Hepatocyte (in vitro differentiated cells): ENCODE measurements around the gene GNAO1. TPM values are rescaled to one million over a fixed set of nuclear protein-coding genes. Genes with fewer than 3 reads are reported as not detected.

Experiments
- DNase-seq: peaks from one replicate; pipeline ENCODE4 v3.0.0-alpha.2; 2016; ENCODE audit warnings: low spot score
- H2AFZ ChIP-seq: fragments of 200-600 bp; sonication (generic); 2 replicates; pipeline ENCODE4 v1.6.0; 2016; ENCODE audit warnings: antibody characterized with exemption, mild to moderate bottlenecking
- H3K27ac ChIP-seq: fragments of 200-600 bp; sonication (generic); 2 replicates; pipeline ENCODE4 v1.5.1; 2016; ENCODE audit warnings: mild to moderate bottlenecking
- H3K27me3 ChIP-seq: fragments of 200-600 bp; sonication (generic); 2 replicates; pipeline ENCODE4 v1.6.1; 2016
- H3K36me3 ChIP-seq: fragments of 200-600 bp; sonication (generic); replicated peaks from 2 replicates; pipeline ENCODE4 v1.5.1; 2016; ENCODE audit warnings: low read depth; ENCODE audit not compliant: insufficient read depth
- H3K4me1 ChIP-seq: fragments of 200-600 bp; sonication (generic); 2 replicates; pipeline ENCODE4 v1.5.1; 2016; ENCODE audit warnings: mild to moderate bottlenecking, moderate library complexity; ENCODE audit not compliant: insufficient read depth
- H3K4me2 ChIP-seq: fragments of 200-600 bp; sonication (generic); 2 replicates; pipeline ENCODE4 v1.6.0; 2016
- H3K4me3 ChIP-seq: fragments of 200-600 bp; sonication (generic); 2 replicates; pipeline ENCODE4 v1.5.1; 2016; ENCODE audit warnings: mild to moderate bottlenecking
- H3K79me2 ChIP-seq: fragments of 200-600 bp; sonication (generic); 2 replicates; pipeline ENCODE4 v1.6.0; 2017; ENCODE audit warnings: mild to moderate bottlenecking
- H3K9me2 ChIP-seq: fragments of 200-600 bp; sonication (generic); replicated peaks from 2 replicates; pipeline ENCODE4 v1.6.0; 2017; ENCODE audit warnings: mild to moderate bottlenecking; ENCODE audit not compliant: insufficient read depth
- H3K9me3 ChIP-seq: fragments of 200-600 bp; sonication (generic); 2 replicates; pipeline ENCODE4 v1.5.1; 2016; ENCODE audit warnings: low read depth, mild to moderate bottlenecking
- H4K20me1 ChIP-seq: fragments of 200-600 bp; sonication (generic); 2 replicates; pipeline ENCODE4 v1.6.0; 2016; ENCODE audit warnings: mild to moderate bottlenecking; ENCODE audit not compliant: insufficient read depth, poor library complexity, severe bottlenecking
- EZH2 ChIP-seq: fragments of 200-600 bp; sonication (generic); IDR thresholded peaks from 2 replicates; pipeline ENCODE4 v1.6.1; 2016; ENCODE audit warnings: antibody characterized with exemption, mild to moderate bottlenecking, borderline replicate concordance
- EZH2phosphoT487 ChIP-seq: fragments of 200-600 bp; sonication (generic); IDR thresholded peaks from one replicate; pipeline ENCODE4 v1.6.1; 2018; ENCODE audit warnings: antibody characterized with exemption, mild to moderate bottlenecking, low read depth, moderate library complexity; ENCODE audit not compliant: unreplicated experiment, severe bottlenecking
- WGBS: methylation state at CpG from one replicate; pipeline ENCODE4 v1.1.6; 2016; ENCODE audit warnings: low lambda C conversion rate; ENCODE audit errors: missing lambda C conversion rate; 5-methylcytosine and 5-hydroxymethylcytosine counted together
- polyA plus RNA-seq: library from polyadenylated mRNA; unstranded; fragments of >200 nt; fragmentation: Nextera tagmentation; extraction: Ambion mirVana; gene quantifications from 2 replicates; pipeline ENCODE4 v1.2.1, GENCODE V29; 2016
- total RNA-seq: library from RNA; depleted of rRNA; stranded (reverse); fragments of >200 nt; gene quantifications from 2 replicates; pipeline ENCODE4 v1.2.3, GENCODE V29; 2014
- TF ChIP-seq, protein P1 (sequence below): fragments of 200-600 bp; sonication (generic); IDR thresholded peaks from 2 replicates; pipeline ENCODE4 v1.5.1; 2016; ENCODE audit warnings: antibody characterized with exemption, mild to moderate bottlenecking; ENCODE audit not compliant: poor library complexity

The GNAO1 gene
- total and polyA plus RNA-seq, 2 experiments from 2014 or later: 0.77 to 2.2 TPM

- no peak for DNase-seq
- 91% methylated on average over 9 of the region's 9 CpGs for WGBS
Measured at GRCh38 chr16:56324406-56324805, 133.1 kb downstream of the GNAO1 start.

GRCh38 chr16:56325956-56326355, 134.7 kb downstream of the GNAO1 start:
- no peaks in the 10 kb centered on the region for H3K36me3 ChIP-seq
- H3K9me2 ChIP-seq: no peaks in the 10 kb centered on the region
- H3K27ac ChIP-seq: no peak overlapping the region
- TF ChIP-seq EZH2 (no peak), EZH2phosphoT487 (no peak)
- TF ChIP-seq, protein P1, sequence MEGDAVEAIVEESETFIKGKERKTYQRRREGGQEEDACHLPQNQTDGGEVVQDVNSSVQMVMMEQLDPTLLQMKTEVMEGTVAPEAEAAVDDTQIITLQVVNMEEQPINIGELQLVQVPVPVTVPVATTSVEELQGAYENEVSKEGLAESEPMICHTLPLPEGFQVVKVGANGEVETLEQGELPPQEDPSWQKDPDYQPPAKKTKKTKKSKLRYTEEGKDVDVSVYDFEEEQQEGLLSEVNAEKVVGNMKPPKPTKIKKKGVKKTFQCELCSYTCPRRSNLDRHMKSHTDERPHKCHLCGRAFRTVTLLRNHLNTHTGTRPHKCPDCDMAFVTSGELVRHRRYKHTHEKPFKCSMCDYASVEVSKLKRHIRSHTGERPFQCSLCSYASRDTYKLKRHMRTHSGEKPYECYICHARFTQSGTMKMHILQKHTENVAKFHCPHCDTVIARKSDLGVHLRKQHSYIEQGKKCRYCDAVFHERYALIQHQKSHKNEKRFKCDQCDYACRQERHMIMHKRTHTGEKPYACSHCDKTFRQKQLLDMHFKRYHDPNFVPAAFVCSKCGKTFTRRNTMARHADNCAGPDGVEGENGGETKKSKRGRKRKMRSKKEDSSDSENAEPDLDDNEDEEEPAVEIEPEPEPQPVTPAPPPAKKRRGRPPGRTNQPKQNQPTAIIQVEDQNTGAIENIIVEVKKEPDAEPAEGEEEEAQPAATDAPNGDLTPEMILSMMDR: no peak
- DNase-seq: no peak
- 92% methylated on average over 6 of the region's 6 CpGs for whole genome bisulfite sequencing
- H3K4me3 ChIP-seq: no peak overlapping the region
- H3K4me2 ChIP-seq: no peak overlapping the region
- H3K27me3 ChIP-seq: no peaks in the 10 kb centered on the region
- no peaks in the 10 kb centered on the region for H3K4me1 ChIP-seq
- no peaks in the 10 kb centered on the region for H3K9me3 ChIP-seq
- no peaks in the 10 kb centered on the region for H4K20me1 ChIP-seq
- no peaks in the 10 kb centered on the region for H3K79me2 ChIP-seq
- H2AFZ ChIP-seq: no peak overlapping the region

More at GRCh38 chr16:56324406-56324805, 133.1 kb downstream of the GNAO1 start:
- Histone ChIP-seq H2AFZ (no peak overlapping the region), H3K9me2 (no peaks in the 10 kb centered on the region), H3K4me3 (no peak overlapping the region), H3K27ac (no peak overlapping the region), H3K4me2 (no peak overlapping the region), H3K9me3 (no peaks in the 10 kb centered on the region), H3K27me3 (no peaks in the 10 kb centered on the region), H4K20me1 (no peaks in the 10 kb centered on the region), H3K79me2 (no peaks in the 10 kb centered on the region), H3K36me3 (no peaks in the 10 kb centered on the region), H3K4me1 (no peaks in the 10 kb centered on the region)
- TF ChIP-seq EZH2phosphoT487 (no peak), EZH2 (no peak)
- TF ChIP-seq, protein P1: no peak

DNA sequence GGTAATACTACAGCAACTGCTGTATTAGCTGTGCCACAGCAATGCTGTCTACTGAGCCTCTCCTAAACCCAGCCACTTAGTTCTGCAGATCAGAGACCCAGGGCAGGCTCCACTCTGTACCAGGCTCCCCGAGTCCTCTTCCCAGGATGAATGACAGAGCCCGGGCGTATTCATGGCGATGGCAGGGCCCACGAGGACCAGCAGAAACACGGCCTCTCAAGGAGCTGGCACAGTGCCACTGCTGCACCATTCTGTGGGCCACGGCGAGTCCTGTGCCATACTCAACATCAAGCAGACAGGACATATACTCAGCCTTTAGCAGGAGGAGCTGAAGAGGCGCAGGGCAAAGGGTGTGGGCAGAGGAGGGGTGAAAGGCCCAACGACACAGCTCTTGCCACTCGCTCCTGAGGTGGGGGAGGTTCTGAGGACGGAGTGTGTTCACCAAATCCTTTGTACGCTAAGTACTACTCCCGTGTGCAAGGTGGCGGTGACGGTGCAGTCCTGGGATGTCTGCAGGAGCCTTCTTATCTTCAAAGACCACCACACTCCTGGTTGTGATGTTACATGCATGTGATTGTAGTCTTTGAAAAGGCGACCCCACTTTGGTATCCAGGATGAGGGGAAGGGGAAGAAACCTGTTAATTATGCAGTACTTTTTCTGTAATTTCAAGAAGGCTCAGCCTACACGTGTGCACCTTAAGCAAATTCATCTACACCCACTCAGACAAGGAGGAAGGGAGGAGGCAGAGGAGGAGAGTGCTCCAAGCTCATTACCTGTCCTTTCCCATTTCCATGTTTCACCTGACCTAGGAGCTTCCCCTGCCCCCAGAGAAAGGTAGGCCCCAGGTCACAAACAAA, 136.0 kb downstream of the GNAO1 start:
- 93% methylated on average over 18 of the region's 18 CpGs for WGBS
- no peak overlapping the region for H3K27ac ChIP-seq
- no peaks in the 10 kb centered on the region for H3K4me1 ChIP-seq
- no peaks in the 10 kb centered on the region for H3K36me3 ChIP-seq
- DNase-seq: no peak
- no peak for TF ChIP-seq EZH2phosphoT487
- TF ChIP-seq, protein P1: no peak
- no peak for TF ChIP-seq EZH2
- H3K4me3 ChIP-seq: no peak overlapping the region
- no peak overlapping the region for H2AFZ ChIP-seq
- H3K27me3 ChIP-seq: no peaks in the 10 kb centered on the region
- no peak overlapping the region for H3K4me2 ChIP-seq
- no peaks in the 10 kb centered on the region for H3K79me2 ChIP-seq
- no peaks in the 10 kb centered on the region for H4K20me1 ChIP-seq
- no peaks in the 10 kb centered on the region for H3K9me2 ChIP-seq
- H3K9me3 ChIP-seq: no peaks in the 10 kb centered on the region
